HUES6 (cell line): Measurements from ENCODE around the gene GFER.

ENCODE experiments used
- H3K27ac ChIP-seq: 2 replicates; pipeline ENCODE4 v1.7.0; 2013; ENCODE audit warnings: low read depth, mild to moderate bottlenecking, low read length, inconsistent platforms
- H3K27me3 ChIP-seq: 2 replicates; pipeline ENCODE4 v1.6.1; 2013; ENCODE audit warnings: low read length; ENCODE audit not compliant: control insufficient read depth, insufficient read depth
- H3K36me3 ChIP-seq: 2 replicates; pipeline ENCODE4 v1.6.1; 2013; ENCODE audit warnings: low read length; ENCODE audit not compliant: control insufficient read depth, insufficient read depth
- H3K4me1 ChIP-seq: 2 replicates; pipeline ENCODE4 v1.6.1; 2013; ENCODE audit warnings: low read length; ENCODE audit not compliant: control insufficient read depth, insufficient read depth
- H3K4me3 ChIP-seq: 2 replicates; pipeline ENCODE4 v1.5.1; 2013; ENCODE audit warnings: low read depth, low read length
- H3K9ac ChIP-seq: one replicate; pipeline ENCODE4 v1.6.1; 2013; ENCODE audit warnings: mild to moderate bottlenecking, low read length
- H3K9me3 ChIP-seq: 2 replicates; pipeline ENCODE4 v1.6.1; 2013; ENCODE audit warnings: low read depth, low read length; ENCODE audit not compliant: control insufficient read depth, insufficient read depth

Gene GFER

DNA sequence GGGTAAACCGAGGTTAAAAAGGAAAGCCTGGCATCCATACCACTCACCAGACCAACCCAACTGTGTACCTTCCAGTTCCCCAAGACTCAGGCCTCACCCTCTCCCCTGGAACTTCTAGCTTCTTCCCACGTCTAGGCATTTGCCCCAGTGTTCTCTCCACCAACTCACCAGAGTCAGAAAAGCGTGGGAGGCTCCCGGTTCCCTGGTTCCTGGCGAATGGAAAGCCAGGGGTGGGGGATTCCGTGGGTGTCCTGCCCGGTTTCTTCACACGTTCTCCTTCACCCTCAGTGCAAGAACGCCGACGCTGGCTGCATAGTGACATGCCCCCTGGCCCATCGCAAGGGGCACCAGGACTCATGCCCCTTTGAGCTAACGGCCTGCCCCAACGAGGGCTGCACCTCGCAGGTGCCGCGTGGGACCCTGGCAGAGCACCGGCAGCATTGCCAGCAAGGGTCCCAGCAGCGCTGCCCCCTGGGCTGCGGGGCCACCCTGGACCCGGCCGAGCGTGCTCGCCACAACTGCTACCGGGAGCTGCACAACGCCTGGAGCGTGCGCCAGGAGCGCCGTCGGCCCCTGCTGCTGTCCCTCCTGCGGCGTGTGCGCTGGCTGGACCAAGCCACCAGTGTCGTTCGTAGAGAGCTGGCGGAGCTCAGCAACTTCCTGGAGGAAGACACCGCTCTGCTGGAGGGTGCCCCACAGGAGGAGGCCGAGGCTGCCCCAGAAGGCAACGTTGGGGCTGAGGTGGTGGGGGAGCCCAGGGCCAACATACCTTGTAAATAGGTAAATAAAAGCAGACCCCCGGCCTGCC is 15.6 kb upstream of the GFER start:
- peaks cover 9% of the 10 kb centered on the region for H3K36me3 ChIP-seq
- no peak overlapping the region for H3K27ac ChIP-seq
- H3K9me3 ChIP-seq = no peaks in the 10 kb centered on the region
- H3K4me1 ChIP-seq = peaks cover 11% of the 10 kb centered on the region
- no peaks in the 10 kb centered on the region for H3K27me3 ChIP-seq
- no peak overlapping the region for H3K9ac ChIP-seq
- no peak overlapping the region for H3K4me3 ChIP-seq

GRCh38 chr16:1971796-1972489 is 12.1 kb upstream of the GFER start, which contains the start of gene TBL3:
TBL3 (plus strand) TSS chr16:1972053; CDS start chr16:1972165, 112 bp downstream.
- peak within 1 kb of the TSS; percentile 88 for H3K9ac ChIP-seq
- H3K4me3 ChIP-seq = peak within 1 kb of the TSS; percentile 94
- peaks cover 31% of the 10 kb centered on the region for H3K36me3 ChIP-seq
- no peaks in the 10 kb centered on the region for H3K27me3 ChIP-seq
- H3K27ac ChIP-seq = peak within 1 kb of the TSS; percentile 62; the same call in 1 of the 2 replicates
- peaks cover 6% of the 10 kb centered on the region; the same call in 1 of the 2 replicates for H3K4me1 ChIP-seq
- H3K9me3 ChIP-seq = no peaks in the 10 kb centered on the region

DNA sequence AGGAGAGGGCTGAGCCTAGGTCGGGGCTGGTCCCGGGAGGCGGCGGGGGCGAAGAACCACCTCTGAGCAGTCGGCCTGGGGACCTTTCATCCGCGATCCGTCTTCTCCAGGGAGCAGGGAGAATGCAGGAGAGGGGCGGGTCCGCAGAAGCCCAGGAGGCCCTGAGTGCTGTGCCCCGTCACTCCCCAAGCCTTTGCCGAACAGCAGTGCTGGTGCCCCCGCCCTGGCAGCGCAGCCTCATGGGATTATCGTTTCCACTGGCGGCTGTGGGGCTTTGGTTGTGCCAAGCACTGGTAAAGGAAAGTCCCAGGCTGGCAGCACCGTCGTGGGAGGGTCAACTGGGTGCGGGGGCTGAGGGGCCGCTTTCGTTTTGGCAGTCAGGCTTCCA is 11.5 kb upstream of the GFER start:
- peak overlapping the region; percentile 62; the same call in 1 of the 2 replicates for H3K27ac ChIP-seq
- peak overlapping the region; percentile 88 for H3K9ac ChIP-seq

GRCh38 chr16:1973461-1974156 is 10.4 kb upstream of the GFER start:
- Histone ChIP-seq H3K27me3 (no peaks in the 10 kb centered on the region; the same call in 1 of the 2 replicates), H3K36me3 (peaks cover 43% of the 10 kb centered on the region), H3K4me3 (no peak overlapping the region), H3K9ac (no peak overlapping the region), H3K9me3 (no peaks in the 10 kb centered on the region), H3K4me1 (peaks cover 7% of the 10 kb centered on the region), H3K27ac (no peak overlapping the region)

More for the DNA sequence above, 11.5 kb upstream of the GFER start:
- Histone ChIP-seq H3K4me3 (peak overlapping the region; percentile 94), H3K9me3 (no peaks in the 10 kb centered on the region), H3K4me1 (peaks cover 6% of the 10 kb centered on the region; the same call in 1 of the 2 replicates), H3K27me3 (no peaks in the 10 kb centered on the region), H3K36me3 (peaks cover 35% of the 10 kb centered on the region)

GRCh38 chr16:1974157-1975070 is 9.6 kb upstream of the GFER start:
- peaks cover 8% of the 10 kb centered on the region for H3K4me1 ChIP-seq
- peaks cover 4% of the 10 kb centered on the region for H3K27me3 ChIP-seq
- no peak overlapping the region for H3K27ac ChIP-seq
- no peaks in the 10 kb centered on the region for H3K9me3 ChIP-seq
- H3K9ac ChIP-seq = no peak overlapping the region
- no peak overlapping the region for H3K4me3 ChIP-seq
- H3K36me3 ChIP-seq = peaks cover 43% of the 10 kb centered on the region

GRCh38 chr16:1975432-1976215 is 8.4 kb upstream of the GFER start:
- peaks cover 14% of the 10 kb centered on the region for H3K4me1 ChIP-seq
- H3K36me3 ChIP-seq = peaks cover 43% of the 10 kb centered on the region
- H3K27me3 ChIP-seq = peaks cover 16% of the 10 kb centered on the region

GRCh38 chr16:1976216-1976520 is 7.8 kb upstream of the GFER start:
- H3K9me3 ChIP-seq = no peaks in the 10 kb centered on the region
- no peak overlapping the region for H3K9ac ChIP-seq
- H3K4me1 ChIP-seq = peaks cover 17% of the 10 kb centered on the region
- H3K27ac ChIP-seq = no peak overlapping the region
- H3K27me3 ChIP-seq = peaks cover 21% of the 10 kb centered on the region
- peaks cover 43% of the 10 kb centered on the region for H3K36me3 ChIP-seq
- H3K4me3 ChIP-seq = no peak overlapping the region

More at GRCh38 chr16:1975432-1976215, 8.4 kb upstream of the GFER start:
- H3K27ac ChIP-seq = no peak overlapping the region
- no peak overlapping the region for H3K9ac ChIP-seq
- H3K4me3 ChIP-seq = no peak overlapping the region
- H3K9me3 ChIP-seq = no peaks in the 10 kb centered on the region

DNA sequence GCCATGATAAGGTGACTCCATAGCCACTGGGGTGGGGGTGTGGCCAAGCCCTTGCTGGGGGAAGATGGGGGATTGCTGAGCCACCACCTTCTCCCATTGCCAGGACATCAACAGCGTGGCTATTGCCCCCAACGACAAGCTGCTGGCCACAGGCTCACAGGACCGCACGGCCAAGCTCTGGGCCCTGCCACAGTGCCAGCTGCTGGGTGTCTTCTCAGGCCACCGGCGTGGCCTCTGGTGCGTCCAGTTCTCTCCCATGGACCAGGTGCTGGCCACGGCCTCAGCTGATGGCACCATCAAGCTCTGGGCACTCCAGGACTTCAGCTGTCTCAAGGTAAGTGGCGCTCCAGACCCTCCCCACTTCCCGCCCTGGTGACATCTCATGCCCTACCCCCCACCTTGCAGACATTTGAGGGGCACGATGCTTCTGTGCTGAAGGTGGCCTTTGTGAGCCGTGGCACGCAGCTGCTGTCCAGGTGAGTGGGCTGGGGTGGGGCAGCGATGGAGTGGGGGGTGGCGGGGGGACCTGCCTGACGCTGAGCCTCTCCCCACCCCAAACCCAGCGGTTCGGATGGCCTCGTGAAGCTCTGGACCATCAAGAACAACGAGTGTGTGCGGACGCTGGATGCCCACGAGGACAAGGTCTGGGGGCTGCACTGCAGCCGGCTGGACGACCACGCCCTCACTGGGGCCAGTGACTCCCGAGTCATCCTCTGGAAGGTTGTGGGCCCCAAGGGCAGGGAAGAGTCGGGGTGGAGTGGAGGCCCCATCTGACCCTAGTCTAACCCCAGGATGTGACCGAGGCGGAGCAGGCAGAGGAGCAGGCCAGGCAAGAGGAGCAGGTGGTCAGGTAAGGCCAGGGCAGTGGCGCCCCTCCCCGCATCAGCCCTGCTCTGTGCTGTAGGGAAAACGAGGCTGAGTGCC is 6.8 kb upstream of the GFER start:
- Histone ChIP-seq H3K4me1 (peaks cover 27% of the 10 kb centered on the region), H3K27me3 (peaks cover 32% of the 10 kb centered on the region), H3K9me3 (no peaks in the 10 kb centered on the region), H3K27ac (no peak overlapping the region), H3K4me3 (no peak overlapping the region), H3K36me3 (peaks cover 43% of the 10 kb centered on the region), H3K9ac (no peak overlapping the region)

DNA sequence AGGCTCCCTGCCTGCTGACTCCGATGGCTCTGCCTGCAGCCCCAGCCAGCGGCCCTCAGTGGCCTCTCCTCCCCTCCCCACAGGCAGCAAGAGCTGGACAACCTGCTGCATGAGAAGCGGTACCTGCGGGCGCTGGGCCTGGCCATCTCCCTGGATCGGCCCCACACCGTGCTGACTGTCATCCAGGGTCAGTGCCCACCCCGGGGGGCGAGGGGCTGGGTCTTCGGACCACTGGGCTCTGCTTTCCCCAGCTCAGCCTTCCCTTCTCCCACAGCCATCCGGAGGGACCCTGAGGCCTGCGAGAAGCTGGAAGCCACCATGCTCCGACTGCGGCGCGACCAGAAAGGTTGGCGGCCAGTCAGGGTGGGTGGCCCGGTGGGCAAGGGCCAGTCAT is 6.1 kb upstream of the GFER start:
- no peak overlapping the region for H3K9ac ChIP-seq
- H3K9me3 ChIP-seq = no peaks in the 10 kb centered on the region
- no peak overlapping the region for H3K4me3 ChIP-seq
- H3K27me3 ChIP-seq = peaks cover 38% of the 10 kb centered on the region
- no peak overlapping the region for H3K27ac ChIP-seq
- peaks cover 24% of the 10 kb centered on the region for H3K4me1 ChIP-seq
- H3K36me3 ChIP-seq = peaks cover 43% of the 10 kb centered on the region
